H1 (cell line): ENCODE measurements around the gene C22orf39. TPM values are rescaled to one million over a fixed set of nuclear protein-coding genes. Genes with fewer than 3 reads are reported as not detected.

ENCODE experiments used
- polyA plus RNA-seq, 7 experiments: library from polyadenylated mRNA; depleted of rRNA in 3 of 7; stranded (reverse) in 5 of 7; unstranded in 2 of 7; fragments of >200 nt in 5 of 7; fragments of 200-250 nt in 2 of 7; gene quantifications; 1 replicate in 5 of 7; 2 replicates in 1 of 7; 4 replicates in 1 of 7; pipeline versions ENCODE4 v1.2.1 to v1.2.3, GENCODE V29; 2011 to 2013; ENCODE audit warnings: missing spikeins in 2 of 7, mixed read lengths in 2 of 7
- total RNA-seq: library from RNA; stranded (reverse); fragmentation: NEBNext Ultra II Directional; extraction: Animal tissue kit (Norgen Biotek cat#: 25700); gene quantifications from 2 replicates; pipeline ENCODE4 v1.2.1, GENCODE V29; 2021

Gene C22orf39
- total and polyA plus RNA-seq, 2 of the 8 experiments (the other 6 are each of a cell fraction or from before 2014, with no cell fraction given) = 22.7 to 27.7 TPM

Other genes starting within 250 kb of the C22orf39 start
- gene CLTCL1, start 156.0 kb downstream of the C22orf39 start, total RNA-seq = 12.4 and 17.3 TPM in 2 replicates
- 17.0 and 17.3 TPM in 2 replicates for gene CLTCL1, start 156.0 kb downstream of the C22orf39 start, polyA plus RNA-seq (2011; rRNA removed)
- gene HIRA, start 16.0 kb downstream of the C22orf39 start, total RNA-seq = 61.1 and 67.2 TPM in 2 replicates
- gene HIRA, start 16.0 kb downstream of the C22orf39 start, polyA plus RNA-seq (2011; rRNA removed) = 34.9 and 50.7 TPM in 2 replicates
- gene MRPL40, start 15.2 kb downstream of the C22orf39 start, total RNA-seq = 14.5 and 18.5 TPM in 2 replicates
- 8.4 and 12.4 TPM in 2 replicates for gene MRPL40, start 15.2 kb downstream of the C22orf39 start, polyA plus RNA-seq (2011; rRNA removed)
- gene UFD1, start 31.5 kb upstream of the C22orf39 start, total RNA-seq = 67.5 and 74.6 TPM in 2 replicates
- 84.6 and 116 TPM in 2 replicates for gene UFD1, start 31.5 kb upstream of the C22orf39 start, polyA plus RNA-seq (2011; rRNA removed)
- 31.9 and 32.6 TPM in 2 replicates for gene CDC45, start 32.2 kb upstream of the C22orf39 start, total RNA-seq
- gene CDC45, start 32.2 kb upstream of the C22orf39 start, polyA plus RNA-seq (2011; rRNA removed) = 37.7 and 40.0 TPM in 2 replicates
- gene CLDN5, start 76.7 kb upstream of the C22orf39 start, total RNA-seq = 0.69 and 1.6 TPM in 2 replicates
- gene CLDN5, start 76.7 kb upstream of the C22orf39 start, polyA plus RNA-seq (2011; rRNA removed) = 1.2 and 2.5 TPM in 2 replicates